Tibial artery (tissue), 4 donors: Measurements from ENCODE around the gene POU2AF1.

Experiments used
- DNase-seq, 2 donors: peaks; one replicate each; pipeline ENCODE4 v3.0.0-alpha.2; 2019
- H3K27ac ChIP-seq, 2 donors: fragments of 200-600 bp; sonication (generic) in 1 of 2; 1 replicate in 1 of 2; 2 replicates in 1 of 2; pipeline ENCODE4 v1.5.1; 2018 to 2019; ENCODE audit warnings: mild to moderate bottlenecking in 1 of 2
- H3K27me3 ChIP-seq, 2 donors: fragments of 200-600 bp; sonication (generic) in 1 of 2; one replicate each; pipeline versions ENCODE4 v1.5.1 to v1.6.0; 2016 to 2019
- H3K36me3 ChIP-seq, 3 donors: fragments of 200-600 bp; sonication (generic) in 2 of 3; one replicate each; pipeline ENCODE4 v1.5.1; 2016 to 2019; ENCODE audit warnings: mild to moderate bottlenecking in 2 of 3
- H3K4me1 ChIP-seq, 4 donors: fragments of 200-600 bp; sonication (generic) in 2 of 4; 1 replicate in 3 of 4; 2 replicates in 1 of 4; pipeline ENCODE4 v1.5.1; 2016 to 2019
- H3K4me3 ChIP-seq, 2 donors: fragments of 200-600 bp; sonication (generic) in 1 of 2; 1 replicate in 1 of 2; 2 replicates in 1 of 2; pipeline ENCODE4 v1.5.1; 2018 to 2019; ENCODE audit warnings: mild to moderate bottlenecking in 2 of 2
- H3K9me3 ChIP-seq, 3 donors: fragments of 200-600 bp; sonication (generic) in 1 of 3; one replicate each; pipeline ENCODE4 v1.5.1; 2016 to 2019
- CTCF ChIP-seq, 2 experiments: fragments of 200-600 bp in 1 of 2; fragments of 450-650 bp in 1 of 2; IDR thresholded peaks; one replicate each; pipeline ENCODE4 v1.5.1; 2017 to 2019; ENCODE audit warnings: antibody characterized with exemption in 2 of 2, mild to moderate bottlenecking in 1 of 2, moderate library complexity in 1 of 2
- intact Hi-C: fragments of 100-400 bp; cut with DNase I; formaldehyde crosslinking; loops from one replicate; pipeline ENCODE4 v1.15.0; 2023; ENCODE audit warnings: low total_unique reads

POU2AF1 gene

GRCh38 chr11:111358038-111359001 is 20.8 kb downstream of the POU2AF1 start:
- intact Hi-C loops: no loop called here
- H3K27ac ChIP-seq: no peak overlapping the region
- H3K4me1 ChIP-seq: peaks cover 0 to 4% (median 0%) of the 10 kb centered on the region in 4 donors
- no peak overlapping the region for H3K4me3 ChIP-seq
- TF ChIP-seq CTCF (IDR thresholded peaks at IDR 0.05): no peak
- H3K9me3 ChIP-seq: no peaks in the 10 kb centered on the region
- H3K36me3 ChIP-seq: no peaks in the 10 kb centered on the region
- no peaks in the 10 kb centered on the region for H3K27me3 ChIP-seq
- no peak for DNase-seq

GRCh38 chr11:111357150-111358037 is 21.7 kb downstream of the POU2AF1 start:
- TF ChIP-seq CTCF (IDR thresholded peaks at IDR 0.05): no peak
- Histone ChIP-seq H3K4me1 (peaks cover 0 to 6% (median 0%) of the 10 kb centered on the region in 4 donors), H3K9me3 (no peaks in the 10 kb centered on the region), H3K27ac (no peak overlapping the region), H3K36me3 (no peaks in the 10 kb centered on the region), H3K4me3 (no peak overlapping the region), H3K27me3 (no peaks in the 10 kb centered on the region)
- intact Hi-C loops: no loop called here
- no peak for DNase-seq

GRCh38 chr11:111356660-111357048 is 22.4 kb downstream of the POU2AF1 start:
- no peak overlapping the region for H3K4me3 ChIP-seq
- no peaks in the 10 kb centered on the region for H3K9me3 ChIP-seq
- no peaks in the 10 kb centered on the region for H3K27me3 ChIP-seq
- peaks cover 0 to 6% (median 0%) of the 10 kb centered on the region in 4 donors for H3K4me1 ChIP-seq
- no peak for DNase-seq
- intact Hi-C loops: no loop called here
- H3K27ac ChIP-seq: no peak overlapping the region
- H3K36me3 ChIP-seq: no peaks in the 10 kb centered on the region
- no peak for TF ChIP-seq CTCF (IDR thresholded peaks at IDR 0.05)

- H3K27ac ChIP-seq: no peak overlapping the region
- H3K27me3 ChIP-seq: no peaks in the 10 kb centered on the region
- no peaks in the 10 kb centered on the region for H3K9me3 ChIP-seq
- H3K36me3 ChIP-seq: no peaks in the 10 kb centered on the region
- intact Hi-C loops: no loop called here
- H3K4me1 ChIP-seq: peaks cover 0 to 6% (median 0%) of the 10 kb centered on the region in 4 donors
- DNase-seq: no peak
- no peak overlapping the region for H3K4me3 ChIP-seq
- no peak for TF ChIP-seq CTCF (IDR thresholded peaks at IDR 0.05)
These were observed 23.0 kb downstream of the POU2AF1 start for GRCh38 chr11:111355956-111356659.

- no peak overlapping the region for H3K27ac ChIP-seq
- no peak overlapping the region for H3K4me3 ChIP-seq
- no peak for TF ChIP-seq CTCF (IDR thresholded peaks at IDR 0.05)
- intact Hi-C loops: no loop called here
- DNase-seq: no peak
- no peaks in the 10 kb centered on the region for H3K36me3 ChIP-seq
- H3K9me3 ChIP-seq: no peaks in the 10 kb centered on the region
- no peaks in the 10 kb centered on the region for H3K27me3 ChIP-seq
- H3K4me1 ChIP-seq: peaks cover 0 to 6% (median 0%) of the 10 kb centered on the region in 4 donors
These were observed 24.0 kb downstream of the POU2AF1 start for GRCh38 chr11:111355101-111355500.
